ENCODE results near the gene RASA3. TPM values are rescaled to one million over a fixed set of nuclear protein-coding genes. Genes with fewer than 3 reads are reported as not detected.

Gene RASA3
- total RNA-seq, 2 experiments from 2014 or later: 28.9 to 32.3 TPM

GRCh38 chr13:113974304-113975281, 157.8 kb downstream of the RASA3 start:
- POLR2A ChIA-PET: no interaction called here

GRCh38 chr13:113973218-113974164, 158.9 kb downstream of the RASA3 start, which contains the start of gene C13orf46:
TSS of gene C13orf46 (minus strand) at chr13:113974076. CDS start at chr13:113973997, 79 bp downstream.
- DNase-seq (no peak), ATAC-seq (no peak)
- ChIA-PET CTCF (no interaction called here), POLR2A (no interaction called here)
- intact Hi-C loops (cut with micrococcal nuclease): no loop called here
- no peak within 1 kb of the TSS for H3K4me3 Mint-ChIP-seq
- no peaks in the 10 kb centered on the region for H3K27me3 Mint-ChIP-seq
- TF ChIP-seq CTCF (IDR thresholded peaks at IDR 0.05): no peak
- peaks cover 18% of the 10 kb centered on the region for H3K36me3 Mint-ChIP-seq (ENCODE audit: low read depth)
- H3K9me3 Mint-ChIP-seq: no peaks in the 10 kb centered on the region
- peaks cover 2% of the 10 kb centered on the region for H3K4me1 Mint-ChIP-seq (ENCODE audit: low read depth)
- no peak within 1 kb of the TSS for H3K27ac Mint-ChIP-seq

More at GRCh38 chr13:113974304-113975281, 157.8 kb downstream of the RASA3 start:
- intact Hi-C loops (cut with micrococcal nuclease): no loop called here
- ATAC-seq (no peak), DNase-seq (no peak)
- H3K36me3 Mint-ChIP-seq (ENCODE audit: low read depth): peaks cover 24% of the 10 kb centered on the region
- H3K27ac Mint-ChIP-seq: no peak overlapping the region
- no peak for TF ChIP-seq CTCF (IDR thresholded peaks at IDR 0.05)
- no peaks in the 10 kb centered on the region for H3K9me3 Mint-ChIP-seq
- H3K4me3 Mint-ChIP-seq: no peak overlapping the region
- H3K27me3 Mint-ChIP-seq: no peaks in the 10 kb centered on the region
- CTCF ChIA-PET: no interaction called here
- peaks cover 2% of the 10 kb centered on the region for H3K4me1 Mint-ChIP-seq (ENCODE audit: low read depth)

GRCh38 chr13:113972451-113973217, 159.8 kb downstream of the RASA3 start:
- no peaks in the 10 kb centered on the region for H3K27me3 Mint-ChIP-seq
- ChIA-PET CTCF (no interaction called here), POLR2A (no interaction called here)
- no peaks in the 10 kb centered on the region for H3K9me3 Mint-ChIP-seq
- H3K4me3 Mint-ChIP-seq: no peak overlapping the region
- H3K4me1 Mint-ChIP-seq (ENCODE audit: low read depth): peaks cover 2% of the 10 kb centered on the region
- DNase-seq (no peak), ATAC-seq (no peak)
- H3K27ac Mint-ChIP-seq: no peak overlapping the region
- H3K36me3 Mint-ChIP-seq (ENCODE audit: low read depth): peaks cover 15% of the 10 kb centered on the region
- intact Hi-C loops (cut with micrococcal nuclease): no loop called here
- TF ChIP-seq CTCF (IDR thresholded peaks at IDR 0.05): no peak

GRCh38 chr13:113971471-113972231, 160.8 kb downstream of the RASA3 start:
- POLR2A ChIA-PET: no interaction called here
- Mint-ChIP-seq H3K36me3 (ENCODE audit: low read depth) (peaks cover 10% of the 10 kb centered on the region), H3K4me1 (ENCODE audit: low read depth) (peaks cover 2% of the 10 kb centered on the region), H3K9me3 (no peaks in the 10 kb centered on the region), H3K27me3 (no peaks in the 10 kb centered on the region), H3K27ac (no peak overlapping the region), H3K4me3 (no peak overlapping the region)
- CTCF ChIA-PET: no interaction called here
- ATAC-seq (no peak), DNase-seq (no peak)
- TF ChIP-seq CTCF (IDR thresholded peaks at IDR 0.05): no peak
- intact Hi-C loops (cut with micrococcal nuclease): no loop called here

All from activated CD8-positive, alpha-beta T cell treated with anti-CD3 and anti-CD28 coated beads for 36 hours (primary cell).